Liver (tissue), 9 donors: Measurements from ENCODE around the gene ANKRD44. TPM values are rescaled to one million over a fixed set of nuclear protein-coding genes. Genes with fewer than 3 reads are reported as not detected.

Source experiments
- DNase-seq: peaks from one replicate; pipeline ENCODE4 v3.0.0-alpha.2; 2017; ENCODE audit warnings: low spot score
- H3K27ac ChIP-seq, 2 donors: one replicate each; pipeline ENCODE4 v1.7.0; 2013; ENCODE audit warnings: inconsistent platforms in 2 of 2, low read length in 2 of 2, control low read depth in 1 of 2, low read depth in 1 of 2, mild to moderate bottlenecking in 1 of 2
- H3K27me3 ChIP-seq, 4 donors: one replicate each; pipeline versions ENCODE4 v1.6.1 to v1.7.0; 2013; ENCODE audit warnings: low read length in 3 of 4, inconsistent platforms in 1 of 4, mild to moderate bottlenecking in 1 of 4, moderate library complexity in 1 of 4; ENCODE audit not compliant: control insufficient read depth in 4 of 4, insufficient read depth in 4 of 4
- H3K36me3 ChIP-seq, 4 donors: one replicate each; pipeline versions ENCODE4 v1.6.1 to v1.7.0; 2013; ENCODE audit warnings: low read length in 3 of 4, mild to moderate bottlenecking in 3 of 4, low read depth in 1 of 4, moderate library complexity in 1 of 4; ENCODE audit not compliant: control insufficient read depth in 4 of 4, insufficient read depth in 3 of 4
- H3K4me1 ChIP-seq, 4 donors: one replicate each; pipeline versions ENCODE4 v1.6.1 to v1.7.0; 2013; ENCODE audit warnings: low read length in 3 of 4, mild to moderate bottlenecking in 3 of 4, moderate library complexity in 1 of 4; ENCODE audit not compliant: control insufficient read depth in 4 of 4, insufficient read depth in 4 of 4
- H3K4me3 ChIP-seq, 3 donors: one replicate each; pipeline versions ENCODE4 v1.6.1 to v1.7.0; 2013; ENCODE audit warnings: low read length in 3 of 3, control low read depth in 1 of 3, low read depth in 1 of 3, mild to moderate bottlenecking in 1 of 3
- H3K9ac ChIP-seq, 2 donors: one replicate each; pipeline ENCODE4 v1.7.0; 2013; ENCODE audit warnings: low read length in 2 of 2, mild to moderate bottlenecking in 2 of 2, moderate library complexity in 2 of 2, control low read depth in 1 of 2, low read depth in 1 of 2
- H3K9me3 ChIP-seq, 4 donors: one replicate each; pipeline versions ENCODE4 v1.6.1 to v1.7.0; 2013; ENCODE audit warnings: low read length in 3 of 4; ENCODE audit not compliant: control insufficient read depth in 4 of 4
- CTCF ChIP-seq: fragments of 150-350 bp; IDR thresholded peaks from 2 replicates; pipeline ENCODE4 v1.5.1; 2017; ENCODE audit warnings: improper control_type of control experiment, low read depth, low read length; ENCODE audit not compliant: missing input control
- EGR1 ChIP-seq, 2 donors: IDR thresholded peaks; 2 replicates each; pipeline ENCODE4 v1.6.1; 2016 to 2018; ENCODE audit warnings: antibody characterized with exemption in 2 of 2, low read depth in 2 of 2
- FOXA1 ChIP-seq: IDR thresholded peaks from 2 replicates; pipeline ENCODE4 v1.6.1; 2016; ENCODE audit warnings: antibody characterized with exemption
- FOXA2 ChIP-seq: IDR thresholded peaks from 2 replicates; pipeline ENCODE4 v1.6.1; 2016; ENCODE audit warnings: antibody characterized with exemption
- GABPA ChIP-seq, 2 donors: IDR thresholded peaks in 1 of 2; conservative IDR thresholded peaks in 1 of 2; 2 replicates each; pipeline ENCODE4 v1.6.1; 2016; ENCODE audit warnings: antibody characterized with exemption in 2 of 2, mild to moderate bottlenecking in 1 of 2, moderate library complexity in 1 of 2
- HNF4G ChIP-seq: IDR thresholded peaks from 2 replicates; pipeline ENCODE4 v1.6.1; 2016; ENCODE audit warnings: antibody characterized with exemption
- JUND ChIP-seq, 2 donors: IDR thresholded peaks; 2 replicates each; pipeline ENCODE4 v1.6.1; 2016; ENCODE audit warnings: antibody characterized with exemption in 2 of 2
- RAD21 ChIP-seq, 2 donors: IDR thresholded peaks; 2 replicates each; pipeline ENCODE4 v1.6.1; 2016; ENCODE audit warnings: antibody characterized with exemption in 2 of 2, mild to moderate bottlenecking in 2 of 2
- RXRA ChIP-seq, 2 donors: IDR thresholded peaks; 2 replicates each; pipeline ENCODE4 v1.6.1; 2017 to 2018; ENCODE audit warnings: antibody characterized with exemption in 2 of 2, mild to moderate bottlenecking in 1 of 2
- SP1 ChIP-seq: IDR thresholded peaks from 2 replicates; pipeline ENCODE4 v1.6.1; 2018; ENCODE audit warnings: antibody characterized with exemption, mild to moderate bottlenecking
- TAF1 ChIP-seq: conservative IDR thresholded peaks from 2 replicates; pipeline ENCODE4 v1.6.1; 2016; ENCODE audit warnings: antibody characterized with exemption, mild to moderate bottlenecking
- WGBS: extraction: QIAGEN DNeasy Blood & Tissue Kit; methylation state at CpG from one replicate; pipeline ENCODE4 v1.1.7; 2013; 5-methylcytosine and 5-hydroxymethylcytosine counted together
- polyA plus RNA-seq, 2 donors: library from polyadenylated mRNA; stranded (reverse) in 1 of 2; unstranded in 1 of 2; fragments of 200-250 nt in 1 of 2; fragments of >200 nt in 1 of 2; fragmentation: Nextera tagmentation in 1 of 2; extraction: Ambion mirVana in 1 of 2; gene quantifications; one replicate each; pipeline versions ENCODE4 v1.2.1 to v1.2.3, GENCODE V29; 2013 to 2015
- total RNA-seq, 2 donors: library from RNA; depleted of rRNA; stranded (reverse); fragments of >200 nt; gene quantifications; one replicate each; pipeline ENCODE4 v1.2.3, GENCODE V29; 2014
- TF ChIP-seq, protein P1 (sequence below): IDR thresholded peaks from 2 replicates; pipeline ENCODE4 v1.6.1; 2016; ENCODE audit warnings: antibody characterized with exemption
- donor health status: healthy.
- donor health status: healthy.
- donor health status: healthy.
- donor health status: healthy.
- donor health status: healthy.

The ANKRD44 gene
- total and polyA plus RNA-seq, 4 donors, result 3.8 to 18.2 (median 6.8) TPM

GRCh38 chr2:197208841-197209240 is 101.7 kb downstream of the ANKRD44 start:
- 26% methylated on average over 3 of the region's 3 CpGs for WGBS
- no peaks in the 10 kb centered on the region for H3K36me3 ChIP-seq
- H3K27me3 ChIP-seq, result no peaks in the 10 kb centered on the region
- no peak overlapping the region for H3K27ac ChIP-seq
- no peak overlapping the region for H3K4me3 ChIP-seq
- DNase-seq, result no peak
- H3K4me1 ChIP-seq, result peaks cover 0 to 15% (median 2%) of the 10 kb centered on the region in 4 donors
- TF ChIP-seq, protein P1, sequence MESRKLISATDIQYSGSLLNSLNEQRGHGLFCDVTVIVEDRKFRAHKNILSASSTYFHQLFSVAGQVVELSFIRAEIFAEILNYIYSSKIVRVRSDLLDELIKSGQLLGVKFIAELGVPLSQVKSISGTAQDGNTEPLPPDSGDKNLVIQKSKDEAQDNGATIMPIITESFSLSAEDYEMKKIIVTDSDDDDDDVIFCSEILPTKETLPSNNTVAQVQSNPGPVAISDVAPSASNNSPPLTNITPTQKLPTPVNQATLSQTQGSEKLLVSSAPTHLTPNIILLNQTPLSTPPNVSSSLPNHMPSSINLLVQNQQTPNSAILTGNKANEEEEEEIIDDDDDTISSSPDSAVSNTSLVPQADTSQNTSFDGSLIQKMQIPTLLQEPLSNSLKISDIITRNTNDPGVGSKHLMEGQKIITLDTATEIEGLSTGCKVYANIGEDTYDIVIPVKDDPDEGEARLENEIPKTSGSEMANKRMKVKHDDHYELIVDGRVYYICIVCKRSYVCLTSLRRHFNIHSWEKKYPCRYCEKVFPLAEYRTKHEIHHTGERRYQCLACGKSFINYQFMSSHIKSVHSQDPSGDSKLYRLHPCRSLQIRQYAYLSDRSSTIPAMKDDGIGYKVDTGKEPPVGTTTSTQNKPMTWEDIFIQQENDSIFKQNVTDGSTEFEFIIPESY, result no peak
- no peak overlapping the region for H3K9ac ChIP-seq
- H3K9me3 ChIP-seq, result no peaks in the 10 kb centered on the region

DNA sequence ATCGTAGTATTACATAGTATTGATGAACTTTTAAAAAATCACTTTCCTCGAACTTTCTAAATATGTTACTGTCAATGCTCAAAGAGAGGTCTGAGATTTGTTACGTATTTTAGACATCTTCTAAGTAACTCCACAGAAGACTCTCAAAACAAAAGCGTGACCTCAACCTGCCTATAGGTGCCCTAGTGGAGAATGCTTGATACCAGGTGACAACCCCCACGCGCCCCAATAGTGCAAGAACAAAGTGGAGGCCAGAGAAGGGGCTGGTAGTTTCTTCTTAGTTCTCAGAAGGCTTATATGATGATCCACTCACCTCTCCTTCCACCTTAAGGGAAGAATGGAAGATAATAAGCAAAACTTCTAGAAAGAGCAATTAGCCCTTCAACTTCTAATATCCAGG is 102.6 kb downstream of the ANKRD44 start:
- H3K4me1 ChIP-seq, result peaks cover 0 to 15% (median 2%) of the 10 kb centered on the region in 4 donors
- no peaks in the 10 kb centered on the region for H3K36me3 ChIP-seq

DNA sequence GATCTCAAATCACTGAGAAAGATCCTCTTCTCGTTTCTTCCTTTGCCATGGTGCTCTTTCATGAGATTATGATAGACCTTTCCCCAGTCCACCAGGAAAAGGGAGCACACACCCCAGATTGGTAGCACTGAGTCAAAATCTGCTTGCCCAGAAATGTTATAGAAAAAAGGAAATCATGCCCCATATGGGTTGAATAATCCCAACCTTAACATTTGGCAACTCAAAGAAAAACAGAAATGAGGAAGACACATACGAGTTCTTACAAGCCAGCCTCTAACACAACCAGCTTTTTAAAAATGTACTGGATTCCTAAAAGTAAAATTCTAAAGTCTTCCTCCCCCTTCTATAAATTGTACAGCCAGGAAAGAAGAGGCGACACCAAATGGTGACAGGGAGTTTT is 103.0 kb downstream of the ANKRD44 start:
- Histone ChIP-seq H3K9me3 (no peaks in the 10 kb centered on the region), H3K4me1 (peaks cover 0 to 15% (median 2%) of the 10 kb centered on the region in 4 donors), H3K9ac (no peak overlapping the region), H3K4me3 (no peak overlapping the region), H3K27ac (no peak overlapping the region), H3K36me3 (no peaks in the 10 kb centered on the region), H3K27me3 (no peaks in the 10 kb centered on the region)
- 89% methylated on average over 3 of the region's 3 CpGs for WGBS
- TF ChIP-seq HNF4G (no peak), RXRA (IDR thresholded peaks at IDR 0.05) (no peak), FOXA2 (no peak), TAF1 (no peak), CTCF (no peak), EGR1 (IDR thresholded peaks at IDR 0.05; ENCODE audit: low read depth in 2 of 2) (no peak), RAD21 (IDR thresholded peaks at IDR 0.05) (no peak), JUND (IDR thresholded peaks at IDR 0.05) (no peak), FOXA1 (no peak), SP1 (no peak)
- no peak for DNase-seq

More for the DNA sequence above, 102.6 kb downstream of the ANKRD44 start:
- no peak overlapping the region for H3K4me3 ChIP-seq
- no peaks in the 10 kb centered on the region for H3K27me3 ChIP-seq
- H3K27ac ChIP-seq, result no peak overlapping the region
- 80% methylated on average over 6 of the region's 6 CpGs for WGBS
- no peaks in the 10 kb centered on the region for H3K9me3 ChIP-seq
- no peak for DNase-seq
- H3K9ac ChIP-seq, result no peak overlapping the region
- TF ChIP-seq GABPA (IDR thresholded peaks at IDR 0.05 in 1 of 2, conservative IDR thresholded peaks at IDR 0.05 in 1 of 2), result no peak
